NB4 (cell line): ENCODE measurements around the gene C1RL.
"Not testable (repeated sequence)": the region's sequence is repeated elsewhere in the genome, so short reads cannot be mapped to it uniquely, and the experiment has no call there.

Experiments used
- CTCF ChIP-seq: IDR thresholded peaks from one replicate; pipeline ENCODE4 v1.5.1; 2012; ENCODE audit warnings: low read depth, low read length
- POLR2A ChIP-seq: IDR thresholded peaks from 2 replicates; pipeline ENCODE4 v1.6.1; 2011; ENCODE audit warnings: mild to moderate bottlenecking; ENCODE audit not compliant: insufficient read length; ENCODE audit errors: extremely low read depth

DNA sequence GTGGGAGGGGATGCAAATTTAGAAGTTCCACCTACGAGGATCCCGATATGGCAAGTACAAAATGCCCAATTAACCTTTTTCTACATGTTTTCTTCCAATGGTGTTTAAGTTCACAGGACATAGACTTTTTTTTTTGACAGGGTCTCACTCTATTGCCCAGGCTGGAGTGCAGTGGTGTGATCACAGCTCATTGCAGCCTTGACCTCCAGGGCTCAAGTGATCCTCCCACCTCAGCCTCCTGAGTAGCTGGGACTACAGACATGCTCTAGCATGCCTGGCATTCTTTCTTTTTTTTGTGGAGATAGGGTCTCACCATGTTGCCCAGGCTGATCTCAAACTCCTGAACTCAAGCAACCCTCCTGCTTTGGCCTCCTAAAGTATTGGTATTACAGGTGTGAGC lies 53.3 kb downstream of the C1RL start:
- not testable (repeated sequence) for TF ChIP-seq CTCF, POLR2A
